K562 (cell line): ENCODE measurements around the gene QARS1.

Source experiments
- CHD2 ChIP-seq: IDR thresholded peaks from 2 replicates; pipeline ENCODE4 v1.6.1; 2011; ENCODE audit warnings: low read depth, low read length
- HMGXB4 ChIP-seq: sonication (generic); formaldehyde crosslinking; IDR thresholded peaks from 2 replicates; pipeline ENCODE4 v1.8.1; 2023; ENCODE audit warnings: mild to moderate bottlenecking, missing genetic modification reagents
- RBFOX2 ChIP-seq: fragments of 200-400 bp; formaldehyde crosslinking; IDR thresholded peaks from 2 replicates; pipeline ENCODE4 v1.6.1; 2017; ENCODE audit warnings: low read depth, mild to moderate bottlenecking, low read length, moderate library complexity
- SMARCC2 ChIP-seq: fragments of 450-650 bp; IDR thresholded peaks from 2 replicates; pipeline ENCODE4 v1.6.1; 2017; ENCODE audit warnings: antibody characterized with exemption, moderate library complexity, mild to moderate bottlenecking, low read depth
- YY1 ChIP-seq, 3 experiments: IDR thresholded peaks; 2 replicates each; pipeline ENCODE4 v1.6.1; 2011; ENCODE audit warnings: low read length in 2 of 3, mild to moderate bottlenecking in 2 of 3, moderate library complexity in 2 of 3, borderline replicate concordance in 1 of 3, control low read depth in 1 of 3, low read depth in 1 of 3; ENCODE audit not compliant: insufficient read depth in 3 of 3, insufficient replicate concordance in 2 of 3, control insufficient read depth in 1 of 3, insufficient read length in 1 of 3; ENCODE audit errors: extremely low read depth in 1 of 3
- ZBTB7A ChIP-seq: IDR thresholded peaks from 2 replicates; pipeline ENCODE4 v1.6.1; 2011; ENCODE audit warnings: low read depth, mild to moderate bottlenecking, low read length, moderate library complexity, borderline replicate concordance; ENCODE audit not compliant: control insufficient read depth
- ZNF239 ChIP-seq: fragments of 250-450 bp; sonication (Bioruptor Pico); IDR thresholded peaks from 2 replicates; pipeline ENCODE4 v1.4.0; 2020; ENCODE audit warnings: mild to moderate bottlenecking
- TF ChIP-seq, protein P1 (sequence below): fragments of 250-450 bp; sonication (Bioruptor Pico); IDR thresholded peaks from 2 replicates; pipeline ENCODE4 v1.5.0; 2020; ENCODE audit warnings: mild to moderate bottlenecking, borderline replicate concordance

DNA sequence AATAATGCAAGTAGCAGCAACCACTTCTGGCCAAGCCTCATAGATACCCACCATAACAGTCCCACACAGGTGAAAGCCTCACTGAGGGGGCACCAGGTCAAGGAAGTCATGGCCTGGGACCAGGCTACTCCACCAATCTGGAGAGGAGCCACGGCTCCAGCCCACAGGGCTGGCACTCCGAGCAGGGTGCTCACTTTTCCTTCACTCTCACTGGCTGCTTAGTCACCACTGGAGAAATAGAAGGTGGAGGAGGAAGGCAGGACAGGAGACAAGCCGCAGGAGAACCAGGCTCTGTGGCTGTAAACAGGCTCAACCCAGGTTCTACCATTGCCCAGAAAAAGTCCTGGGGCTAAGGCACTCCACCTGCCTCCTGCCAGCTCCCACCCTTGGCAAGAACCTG, 14.9 kb upstream of the QARS1 start:
- no peak for TF ChIP-seq SMARCC2
- no peak for TF ChIP-seq HMGXB4
- no peak for TF ChIP-seq CHD2
- no peak for TF ChIP-seq ZNF239 (CRISPR knock-in tag)
- no peak for TF ChIP-seq RBFOX2
- TF ChIP-seq, protein P1, sequence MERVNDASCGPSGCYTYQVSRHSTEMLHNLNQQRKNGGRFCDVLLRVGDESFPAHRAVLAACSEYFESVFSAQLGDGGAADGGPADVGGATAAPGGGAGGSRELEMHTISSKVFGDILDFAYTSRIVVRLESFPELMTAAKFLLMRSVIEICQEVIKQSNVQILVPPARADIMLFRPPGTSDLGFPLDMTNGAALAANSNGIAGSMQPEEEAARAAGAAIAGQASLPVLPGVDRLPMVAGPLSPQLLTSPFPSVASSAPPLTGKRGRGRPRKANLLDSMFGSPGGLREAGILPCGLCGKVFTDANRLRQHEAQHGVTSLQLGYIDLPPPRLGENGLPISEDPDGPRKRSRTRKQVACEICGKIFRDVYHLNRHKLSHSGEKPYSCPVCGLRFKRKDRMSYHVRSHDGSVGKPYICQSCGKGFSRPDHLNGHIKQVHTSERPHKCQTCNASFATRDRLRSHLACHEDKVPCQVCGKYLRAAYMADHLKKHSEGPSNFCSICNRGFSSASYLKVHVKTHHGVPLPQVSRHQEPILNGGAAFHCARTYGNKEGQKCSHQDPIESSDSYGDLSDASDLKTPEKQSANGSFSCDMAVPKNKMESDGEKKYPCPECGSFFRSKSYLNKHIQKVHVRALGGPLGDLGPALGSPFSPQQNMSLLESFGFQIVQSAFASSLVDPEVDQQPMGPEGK (CRISPR knock-in tag) = no peak
- TF ChIP-seq ZBTB7A = no peak
- no peak for TF ChIP-seq YY1 (IDR thresholded peaks at IDR 0.05; ENCODE audit: borderline replicate concordance in 1 of 3, control insufficient read depth in 1 of 3, extremely low read depth in 1 of 3, insufficient read depth in 3 of 3, insufficient read length in 1 of 3, insufficient replicate concordance in 2 of 3, low read depth in 1 of 3, low read length in 2 of 3)
